NCI-H2227 (cell line): ENCODE measurements around the gene ARMC12.

Experiments
- DNase-seq: peaks from one replicate; lab custom pipeline; 2025; ENCODE audit not compliant: unreplicated experiment; lab: John Stamatoyannopoulos, UW

Gene ARMC12

DNA sequence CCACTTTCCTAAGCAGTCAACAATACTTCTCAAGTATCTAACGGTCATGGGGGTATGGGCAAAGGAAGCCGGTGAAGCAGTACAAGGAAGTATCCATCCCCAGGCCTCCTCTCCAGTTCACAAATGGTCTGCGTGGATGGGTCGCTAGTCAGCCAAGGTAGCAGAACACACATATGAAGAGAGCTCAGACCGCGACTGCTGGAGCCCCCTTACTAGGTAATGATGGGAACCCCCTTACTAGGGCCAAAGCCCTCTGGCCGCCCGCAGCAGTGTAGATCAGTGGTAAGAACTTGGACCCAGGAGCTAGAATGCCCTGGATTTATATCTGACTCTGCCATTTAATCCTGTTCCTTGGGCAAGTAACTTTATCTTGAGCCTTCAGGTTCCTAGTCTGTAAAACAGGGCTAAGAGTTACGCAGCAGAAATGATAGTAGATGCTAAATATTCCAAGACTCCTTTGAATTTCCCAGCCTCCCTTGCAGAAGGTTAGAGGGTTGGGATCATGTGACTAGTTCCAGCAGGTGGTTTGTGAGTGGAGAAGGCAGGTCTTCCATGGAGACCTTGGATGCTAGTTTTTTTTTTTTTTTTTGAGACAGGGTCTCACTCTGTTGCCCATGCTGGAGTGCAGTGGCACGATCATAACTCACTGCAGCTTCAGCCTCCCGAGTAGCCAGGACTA is 37.4 kb downstream of the ARMC12 start:
- DNase-seq = no peak

GRCh38 chr6:35775031-35775430 is 38.2 kb downstream of the ARMC12 start:
- no peak for DNase-seq

DNA sequence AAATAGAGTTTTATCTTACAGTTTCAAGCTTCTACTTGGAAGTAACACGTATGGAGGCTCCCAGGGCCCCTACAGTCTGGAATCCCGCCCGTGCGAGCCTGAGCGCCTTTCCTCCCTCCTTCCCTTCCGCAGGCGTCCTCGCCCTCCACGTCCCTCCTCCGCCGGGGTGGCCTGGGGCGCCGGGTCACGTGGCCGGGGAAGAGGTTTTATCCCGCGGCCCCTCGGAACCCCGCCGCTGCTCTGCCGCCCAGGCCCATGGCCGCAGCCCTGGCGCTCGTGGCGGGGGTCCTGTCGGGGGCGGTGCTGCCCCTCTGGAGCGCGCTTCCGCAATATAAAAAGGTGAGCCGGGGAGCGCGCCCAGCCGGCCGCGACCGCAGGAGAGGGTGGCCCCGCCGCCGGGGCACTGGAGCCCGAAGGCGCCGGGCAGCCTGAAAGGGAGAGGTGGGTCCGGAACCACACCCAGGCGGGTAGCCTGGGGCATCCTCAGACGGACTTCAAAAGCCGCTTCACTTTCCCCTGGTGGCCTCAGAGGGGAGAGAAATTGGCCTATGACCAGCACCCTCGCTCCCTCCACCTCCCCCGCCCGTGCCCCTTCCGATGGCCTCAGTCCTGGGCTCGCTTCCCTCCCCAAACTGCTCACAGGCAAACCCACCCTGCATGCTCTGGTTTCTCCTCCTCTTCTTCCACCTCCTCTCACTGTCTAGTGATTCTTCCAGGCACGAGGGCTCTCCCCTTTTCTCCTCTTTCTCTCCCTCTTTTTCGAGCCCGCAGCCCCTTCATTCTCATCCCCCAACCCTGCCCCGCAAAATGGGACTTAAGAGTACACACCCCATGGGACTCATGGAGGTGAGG is 39.8 kb downstream of the ARMC12 start, which contains the start of gene CLPSL2:
TSS of gene CLPSL2 (plus strand) at position 235 of the 852 bp plus-strand sequence. CDS start at position 256, 21 bp downstream.
- DNase-seq = peak; percentile 68

DNA sequence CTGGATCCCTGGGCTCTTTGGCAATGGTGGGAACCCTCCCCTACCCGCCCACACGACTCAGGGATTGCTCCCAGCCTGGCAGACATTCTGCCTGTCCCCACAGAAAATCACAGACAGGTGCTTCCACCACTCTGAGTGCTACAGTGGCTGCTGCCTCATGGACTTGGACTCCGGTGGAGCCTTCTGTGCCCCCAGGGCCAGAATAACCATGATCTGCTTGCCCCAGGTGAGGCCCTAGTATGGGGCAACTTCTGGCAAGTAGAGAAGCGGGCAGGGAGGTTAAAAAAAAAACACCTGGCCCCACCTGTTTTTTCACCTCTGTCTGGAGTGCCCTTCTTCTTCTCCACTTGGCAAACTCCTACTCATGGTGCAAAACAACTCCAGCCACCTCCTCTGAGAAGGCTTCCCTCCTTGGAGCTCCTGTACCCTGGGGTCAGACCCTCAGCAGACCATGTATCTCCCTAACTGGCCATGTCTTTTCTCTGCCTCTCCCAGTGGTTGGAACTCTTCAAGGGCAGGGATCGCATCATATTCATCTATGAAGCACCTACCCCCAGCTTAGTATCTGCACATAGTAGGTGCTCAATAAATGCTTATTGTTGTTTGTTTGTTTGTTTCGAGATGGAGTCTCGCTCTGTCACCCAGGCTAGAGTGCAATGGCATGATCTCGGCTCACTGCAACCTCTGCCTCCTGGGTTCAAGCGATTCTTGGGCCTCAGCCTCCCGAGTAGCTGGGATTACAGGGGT is 40.7 kb downstream of the ARMC12 start:
- DNase-seq = no peak

GRCh38 chr6:35778437-35778836 is 41.6 kb downstream of the ARMC12 start:
- DNase-seq = no peak

GRCh38 chr6:35780719-35781118 is 43.9 kb downstream of the ARMC12 start, which contains the start of gene CLPSL1:
Gene CLPSL1, plus strand, starts transcription at chr6:35781019. Its CDS starts 92 bp downstream, at chr6:35781111.
- DNase-seq = no peak

DNA sequence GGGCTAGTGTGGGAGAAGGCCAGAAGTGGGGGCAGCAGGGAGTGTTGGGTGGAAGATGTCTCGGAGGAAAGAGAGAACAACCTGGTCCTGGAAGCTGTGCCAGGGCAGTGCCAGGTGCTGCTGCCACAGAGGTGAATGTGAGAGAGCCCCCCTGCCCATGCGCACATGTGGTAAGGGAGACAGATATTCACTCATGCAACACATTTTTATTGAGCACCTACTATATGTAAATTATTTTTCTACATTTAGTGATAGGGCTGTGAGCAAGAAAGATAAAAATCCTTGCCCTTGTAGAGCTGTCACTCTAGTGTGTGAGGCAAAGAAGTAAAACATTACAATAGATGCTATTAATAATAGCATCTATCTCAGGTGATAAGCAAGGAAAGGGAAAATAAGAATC is 44.5 kb downstream of the ARMC12 start:
- DNase-seq = no peak

DNA sequence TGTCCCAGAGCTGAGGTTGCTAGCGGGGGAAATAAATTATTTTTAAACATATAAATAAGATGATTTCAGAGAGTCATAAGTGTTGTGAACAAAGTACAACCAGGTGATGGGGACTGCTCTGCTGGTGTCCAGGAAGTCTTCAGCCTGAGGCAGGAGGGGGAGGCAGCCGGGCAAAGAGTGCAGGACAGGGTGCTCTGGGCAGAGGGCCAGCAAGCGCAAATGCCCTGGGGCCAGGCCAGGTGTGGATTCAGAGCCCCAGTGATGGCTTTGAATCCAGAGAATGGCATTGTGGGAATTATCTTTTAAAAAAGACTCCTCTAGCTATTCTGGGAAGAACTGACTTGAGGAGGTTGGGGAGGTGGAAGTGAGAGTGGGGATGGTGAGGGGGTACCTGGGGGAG is 45.6 kb downstream of the ARMC12 start:
- no peak for DNase-seq

DNA sequence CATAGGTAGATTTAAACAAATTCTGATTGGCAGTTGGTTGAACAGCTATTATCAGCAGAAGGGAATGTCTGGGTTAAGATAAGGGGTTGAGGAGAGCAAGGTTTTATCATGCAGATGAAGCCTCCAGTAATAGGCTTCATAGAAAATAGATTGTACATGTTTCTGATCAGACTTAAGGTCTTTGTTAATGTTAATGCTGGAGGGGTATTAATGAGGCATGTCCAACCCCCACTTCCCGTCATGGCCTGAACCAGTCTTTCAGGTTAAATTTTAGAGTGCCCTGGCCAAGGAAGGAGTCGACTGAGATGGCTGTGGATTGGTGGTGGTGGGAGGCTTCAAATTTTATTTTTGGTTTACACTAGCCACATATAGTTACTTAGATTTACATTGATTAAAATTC is 47.4 kb downstream of the ARMC12 start:
- DNase-seq = no peak

GRCh38 chr6:35786272-35786671 is 49.4 kb downstream of the ARMC12 start:
- DNase-seq = no peak

DNA sequence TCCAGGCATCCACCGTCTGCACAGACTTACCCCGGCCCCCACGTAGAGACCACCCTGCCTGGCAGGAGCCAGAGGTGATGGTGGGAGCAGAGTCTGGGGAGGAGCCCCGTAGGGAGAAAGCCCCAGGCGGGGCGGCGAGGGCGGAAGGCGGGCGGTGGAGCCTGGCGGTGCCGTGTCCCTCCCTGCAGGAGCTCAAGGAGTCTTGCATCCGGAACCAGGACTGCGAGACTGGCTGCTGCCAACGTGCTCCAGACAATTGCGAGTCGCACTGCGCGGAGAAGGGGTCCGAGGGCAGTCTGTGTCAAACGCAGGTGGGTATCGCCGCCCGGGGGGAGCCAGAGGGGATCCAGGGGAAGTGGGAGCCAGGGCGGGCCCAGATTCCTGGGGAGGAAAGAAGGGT is 50.0 kb downstream of the ARMC12 start:
- peak; percentile 29 for DNase-seq

- DNase-seq = no peak
Measured at GRCh38 chr6:35787266-35788218, 50.7 kb downstream of the ARMC12 start.

- DNase-seq = no peak
Measured at GRCh38 chr6:35788423-35788982, 51.7 kb downstream of the ARMC12 start.

DNA sequence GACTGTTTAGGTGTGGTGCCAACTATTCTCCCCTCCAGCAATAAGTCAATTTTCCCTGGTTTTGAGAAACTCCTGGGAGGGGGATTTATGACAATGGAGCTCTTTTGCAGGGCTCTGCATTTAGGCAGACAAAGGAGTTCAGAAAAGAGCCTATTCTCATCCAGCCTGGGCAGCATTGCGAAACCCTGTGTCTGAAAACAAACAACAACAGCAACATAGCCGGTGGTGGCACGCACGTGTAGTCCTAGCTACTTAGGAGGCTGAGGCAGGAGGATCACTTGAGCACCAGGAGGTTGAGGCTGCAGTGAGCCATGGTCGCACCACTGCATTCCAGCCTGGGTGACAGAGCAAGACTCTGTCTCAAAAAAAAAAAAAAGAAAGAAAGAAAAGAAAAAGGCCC is 53.9 kb downstream of the ARMC12 start:
- DNase-seq = no peak

- DNase-seq = no peak
Measured at GRCh38 chr6:35794536-35795452, 58.0 kb downstream of the ARMC12 start.

- DNase-seq = no peak
Measured at GRCh38 chr6:35795453-35796071, 58.7 kb downstream of the ARMC12 start.

GRCh38 chr6:35796236-35796635 is 59.4 kb downstream of the ARMC12 start:
- no peak for DNase-seq

DNA sequence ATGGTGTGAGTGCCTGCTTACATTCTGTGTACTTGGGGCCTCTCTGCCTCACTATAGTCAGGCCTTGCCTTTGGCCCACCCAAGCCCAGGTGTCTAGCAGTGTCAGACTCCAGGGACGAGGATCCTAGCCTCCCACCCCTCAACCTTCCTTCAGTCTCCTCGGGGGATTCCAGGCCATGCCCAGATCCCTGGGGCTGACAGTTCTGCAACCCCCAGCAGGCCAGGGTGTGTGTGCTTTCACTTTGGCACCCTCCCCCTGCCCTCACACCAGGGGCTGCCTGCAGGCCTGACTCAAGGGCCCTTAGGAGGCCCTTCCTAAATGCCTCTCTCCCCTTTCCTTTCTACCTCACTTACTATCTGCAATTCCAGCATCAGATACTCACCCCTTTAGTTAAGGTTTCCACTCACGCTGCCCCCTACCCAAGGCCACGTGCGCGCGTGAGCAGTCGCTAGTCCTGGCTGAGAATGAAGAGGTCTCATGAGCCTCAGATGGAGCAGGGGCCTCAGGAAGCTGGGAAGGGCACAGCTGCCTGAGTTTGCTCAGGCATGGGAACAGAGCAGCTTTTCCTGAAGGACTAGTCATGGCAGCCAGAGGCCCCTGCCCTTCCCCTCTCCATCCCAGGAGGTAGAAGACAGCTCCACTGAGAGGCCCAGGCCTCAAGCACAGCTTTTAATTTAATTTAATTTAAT is 61.1 kb downstream of the ARMC12 start:
- DNase-seq = no peak
